ENCODE results near the gene HK2.
"Not testable (repeated sequence)": the region's sequence is repeated elsewhere in the genome, so short reads cannot be mapped to it uniquely, and the experiment has no call there.

The HK2 gene

DNA sequence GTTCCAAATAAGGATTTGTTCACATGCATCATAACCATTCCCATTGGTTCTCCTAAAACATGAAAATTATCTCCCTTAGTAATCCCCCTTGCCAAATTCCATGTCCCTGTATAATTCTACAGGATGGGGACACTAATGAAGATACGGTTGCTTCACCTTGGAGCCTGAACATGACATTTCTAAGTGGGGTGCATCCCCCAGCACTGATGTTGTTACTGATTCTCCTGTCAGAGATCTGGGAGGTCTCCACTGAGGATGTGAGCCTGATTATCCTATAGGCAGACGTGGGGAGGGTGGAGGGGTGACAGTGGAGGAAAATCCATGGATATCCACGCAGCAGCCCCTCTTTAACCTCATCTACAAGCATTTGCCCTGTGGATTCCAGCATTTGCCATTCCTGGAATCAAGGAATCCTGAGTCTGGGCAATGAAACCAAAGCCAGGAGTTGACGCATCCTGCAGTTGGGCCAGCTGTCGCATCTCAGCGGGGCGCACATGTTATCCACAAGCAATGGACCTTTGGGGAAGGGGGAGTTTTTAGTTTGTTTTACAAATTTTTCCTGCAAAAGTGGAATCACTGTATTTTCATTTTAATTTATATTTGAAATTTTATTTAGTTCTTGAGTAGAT lies 57.3 kb downstream of the HK2 start:
- no peak overlapping the region for H3K27ac ChIP-seq (ENCODE audit: low read depth, low read length, poor library complexity, severe bottlenecking)
- peaks cover 96% of the 10 kb centered on the region for H3K36me3 ChIP-seq (ENCODE audit: insufficient read depth, low read length)
- no peaks in the 10 kb centered on the region for H3K27me3 ChIP-seq (ENCODE audit: insufficient read depth, low read length)
- H3K4me1 ChIP-seq (ENCODE audit: insufficient read depth, low read length, severe bottlenecking): no peaks in the 10 kb centered on the region
- H3K4me3 ChIP-seq (ENCODE audit: low read depth, low read length, poor library complexity, severe bottlenecking): no peak overlapping the region
- no peak overlapping the region for H3K9ac ChIP-seq (ENCODE audit: low read length)
- no peaks in the 10 kb centered on the region for H3K79me2 ChIP-seq (ENCODE audit: insufficient read depth, low read length)
- H3K9me2 ChIP-seq (ENCODE audit: low read depth, low read length): no peaks in the 10 kb centered on the region
- no peak overlapping the region for H3K4me2 ChIP-seq (ENCODE audit: low read length)
- no peaks in the 10 kb centered on the region for H3F3A ChIP-seq (ENCODE audit: insufficient read depth, low read length)
- TF ChIP-seq, protein P1, sequence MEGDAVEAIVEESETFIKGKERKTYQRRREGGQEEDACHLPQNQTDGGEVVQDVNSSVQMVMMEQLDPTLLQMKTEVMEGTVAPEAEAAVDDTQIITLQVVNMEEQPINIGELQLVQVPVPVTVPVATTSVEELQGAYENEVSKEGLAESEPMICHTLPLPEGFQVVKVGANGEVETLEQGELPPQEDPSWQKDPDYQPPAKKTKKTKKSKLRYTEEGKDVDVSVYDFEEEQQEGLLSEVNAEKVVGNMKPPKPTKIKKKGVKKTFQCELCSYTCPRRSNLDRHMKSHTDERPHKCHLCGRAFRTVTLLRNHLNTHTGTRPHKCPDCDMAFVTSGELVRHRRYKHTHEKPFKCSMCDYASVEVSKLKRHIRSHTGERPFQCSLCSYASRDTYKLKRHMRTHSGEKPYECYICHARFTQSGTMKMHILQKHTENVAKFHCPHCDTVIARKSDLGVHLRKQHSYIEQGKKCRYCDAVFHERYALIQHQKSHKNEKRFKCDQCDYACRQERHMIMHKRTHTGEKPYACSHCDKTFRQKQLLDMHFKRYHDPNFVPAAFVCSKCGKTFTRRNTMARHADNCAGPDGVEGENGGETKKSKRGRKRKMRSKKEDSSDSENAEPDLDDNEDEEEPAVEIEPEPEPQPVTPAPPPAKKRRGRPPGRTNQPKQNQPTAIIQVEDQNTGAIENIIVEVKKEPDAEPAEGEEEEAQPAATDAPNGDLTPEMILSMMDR (IDR thresholded peaks at IDR 0.05; ENCODE audit: low read length): no peak
- no peak for TF ChIP-seq EZH2 (IDR thresholded peaks at IDR 0.05; ENCODE audit: borderline replicate concordance, low read length)
- H3K9me3 ChIP-seq (ENCODE audit: low read length): no peaks in the 10 kb centered on the region
- no peak overlapping the region for H2AFZ ChIP-seq (ENCODE audit: low read length)
- H4K20me1 ChIP-seq (ENCODE audit: insufficient read depth, low read length): no peaks in the 10 kb centered on the region

DNA sequence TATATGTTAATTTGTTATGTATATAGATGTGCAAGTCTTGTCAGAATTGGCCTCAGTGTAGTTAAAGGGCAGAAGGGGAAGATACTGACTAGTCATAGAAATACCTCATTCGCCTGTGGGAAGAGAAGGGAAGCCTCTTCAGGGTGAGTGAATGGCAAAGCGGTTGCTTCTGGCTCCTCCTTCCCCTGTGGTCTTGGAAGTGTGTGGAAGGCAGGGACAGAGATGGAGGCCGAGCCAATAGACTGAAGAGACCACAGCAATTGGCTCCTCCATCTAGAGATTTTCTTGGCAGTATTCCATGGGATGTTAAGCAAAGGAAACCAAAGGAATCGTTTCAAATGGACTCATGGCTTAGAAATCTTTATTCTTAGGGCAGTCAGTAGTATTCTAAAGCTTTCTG lies 57.9 kb downstream of the HK2 start:
- H3K36me3 ChIP-seq (ENCODE audit: insufficient read depth, low read length): peaks cover 93% of the 10 kb centered on the region

DNA sequence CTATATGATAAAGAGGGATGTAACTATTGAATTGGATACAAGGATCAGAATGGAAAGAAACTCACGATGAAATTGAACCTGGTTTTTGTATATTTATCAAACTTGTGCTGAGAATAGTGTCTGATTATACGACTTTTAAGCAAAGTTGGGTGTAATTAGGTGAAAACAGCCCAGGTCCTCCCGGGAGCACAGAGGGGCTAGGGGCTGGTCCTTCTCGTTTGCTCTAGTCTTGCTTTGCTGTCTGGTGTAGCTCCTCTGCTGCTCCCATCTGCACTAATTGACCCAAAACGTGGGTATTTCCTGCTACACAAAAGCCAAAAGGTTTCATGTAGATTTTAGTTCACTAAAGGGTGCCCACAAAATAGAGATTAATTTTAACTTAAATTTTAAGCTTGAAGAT lies 58.7 kb downstream of the HK2 start:
- H3K4me2 ChIP-seq (ENCODE audit: low read length): no peak overlapping the region
- H3K36me3 ChIP-seq (ENCODE audit: insufficient read depth, low read length): peaks cover 85% of the 10 kb centered on the region
- no peaks in the 10 kb centered on the region for H4K20me1 ChIP-seq (ENCODE audit: insufficient read depth, low read length)

More for the DNA sequence above, 57.9 kb downstream of the HK2 start:
- not testable (repeated sequence) for H4K20me1 ChIP-seq (ENCODE audit: insufficient read depth, low read length); H3K27ac ChIP-seq (ENCODE audit: low read depth, low read length, poor library complexity, severe bottlenecking); H3K4me2 ChIP-seq (ENCODE audit: low read length); H3K9ac ChIP-seq (ENCODE audit: low read length); H3F3A ChIP-seq (ENCODE audit: insufficient read depth, low read length); H3K9me2 ChIP-seq (ENCODE audit: low read depth, low read length); H2AFZ ChIP-seq (ENCODE audit: low read length); H3K4me3 ChIP-seq (ENCODE audit: low read depth, low read length, poor library complexity, severe bottlenecking); H3K27me3 ChIP-seq (ENCODE audit: insufficient read depth, low read length); H3K79me2 ChIP-seq (ENCODE audit: insufficient read depth, low read length); H3K9me3 ChIP-seq (ENCODE audit: low read length); H3K4me1 ChIP-seq (ENCODE audit: insufficient read depth, low read length, severe bottlenecking)

More for the DNA sequence above, 58.7 kb downstream of the HK2 start:
- Histone ChIP-seq H3K27me3 (ENCODE audit: insufficient read depth, low read length) (no peaks in the 10 kb centered on the region), H3K27ac (ENCODE audit: low read depth, low read length, poor library complexity, severe bottlenecking) (no peak overlapping the region), H3K9me3 (ENCODE audit: low read length) (no peaks in the 10 kb centered on the region), H3K9me2 (ENCODE audit: low read depth, low read length) (no peaks in the 10 kb centered on the region), H3K4me1 (ENCODE audit: insufficient read depth, low read length, severe bottlenecking) (no peaks in the 10 kb centered on the region), H3K9ac (ENCODE audit: low read length) (no peak overlapping the region), H2AFZ (ENCODE audit: low read length) (no peak overlapping the region), H3F3A (ENCODE audit: insufficient read depth, low read length) (no peaks in the 10 kb centered on the region), H3K4me3 (ENCODE audit: low read depth, low read length, poor library complexity, severe bottlenecking) (no peak overlapping the region), H3K79me2 (ENCODE audit: insufficient read depth, low read length) (no peaks in the 10 kb centered on the region)
- TF ChIP-seq EZH2 (IDR thresholded peaks at IDR 0.05; ENCODE audit: borderline replicate concordance, low read length): no peak
- TF ChIP-seq, protein P1 (IDR thresholded peaks at IDR 0.05; ENCODE audit: low read length): no peak
